PFSK-1 (cell line): ENCODE results near the gene ADGRE1.

Experiments
- POLR2AphosphoS5 ChIP-seq: IDR thresholded peaks from 2 replicates; pipeline ENCODE4 v1.6.1; 2012; ENCODE audit warnings: low read depth, mild to moderate bottlenecking, control low read depth, low read length, moderate library complexity
- REST ChIP-seq, 2 experiments: IDR thresholded peaks; 2 replicates each; pipeline versions ENCODE4 v1.6.1 to v1.8.0; 2011 to 2012; ENCODE audit warnings: low read depth in 2 of 2, low read length in 2 of 2, control low read depth in 1 of 2, inconsistent platforms in 1 of 2, mild to moderate bottlenecking in 1 of 2, moderate library complexity in 1 of 2; ENCODE audit not compliant: insufficient read depth in 1 of 2
- TAF1 ChIP-seq: IDR thresholded peaks from 2 replicates; pipeline ENCODE4 v1.6.1; 2012; ENCODE audit warnings: low read length, control low read depth, borderline replicate concordance; ENCODE audit not compliant: insufficient read depth

GRCh38 chr19:6952956-6953355, 65.6 kb downstream of the ADGRE1 start:
- TF ChIP-seq TAF1 = no peak
- no peak for TF ChIP-seq REST (IDR thresholded peaks at IDR 0.05; ENCODE audit: insufficient read depth in 1 of 2, low read depth in 2 of 2, low read length in 2 of 2)
- TF ChIP-seq POLR2AphosphoS5 = no peak
